Neural progenitor cell (in vitro differentiated cells): ENCODE results near the gene ERICH6B.

ENCODE experiments used
- EZH2 ChIP-seq: fragments of 200-600 bp; sonication (generic); IDR thresholded peaks from 2 replicates; pipeline ENCODE4 v1.6.1; 2017; ENCODE audit warnings: antibody characterized with exemption, mild to moderate bottlenecking, moderate library complexity
- EZH2phosphoT487 ChIP-seq: fragments of 200-600 bp; sonication (generic); IDR thresholded peaks from 2 replicates; pipeline ENCODE4 v1.6.1; 2017; ENCODE audit warnings: antibody characterized with exemption
- TF ChIP-seq, protein P1 (sequence below): fragments of 200-600 bp; sonication (generic); IDR thresholded peaks from 2 replicates; pipeline ENCODE4 v1.5.1; 2017; ENCODE audit warnings: antibody characterized with exemption, mild to moderate bottlenecking

DNA sequence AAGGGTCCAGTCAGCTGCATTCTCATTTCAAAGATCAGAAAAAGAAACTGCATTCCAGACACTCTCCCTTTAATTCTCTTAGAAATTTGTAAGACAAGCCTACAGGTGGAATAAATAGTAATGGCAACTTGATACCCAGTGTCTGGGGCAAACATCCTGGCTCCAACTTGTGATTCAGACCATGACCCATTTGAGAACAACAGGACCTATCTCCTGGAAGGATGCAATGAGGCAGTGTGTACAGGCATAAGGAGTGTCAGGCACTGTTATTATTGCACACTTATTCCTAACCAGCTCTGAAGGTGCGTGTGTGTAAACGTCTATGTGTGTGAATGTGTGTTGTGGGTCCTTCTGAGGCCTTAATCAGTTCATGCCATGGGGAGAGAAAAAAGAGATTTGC is 13.9 kb downstream of the ERICH6B start:
- no peak for TF ChIP-seq EZH2
- TF ChIP-seq, protein P1, sequence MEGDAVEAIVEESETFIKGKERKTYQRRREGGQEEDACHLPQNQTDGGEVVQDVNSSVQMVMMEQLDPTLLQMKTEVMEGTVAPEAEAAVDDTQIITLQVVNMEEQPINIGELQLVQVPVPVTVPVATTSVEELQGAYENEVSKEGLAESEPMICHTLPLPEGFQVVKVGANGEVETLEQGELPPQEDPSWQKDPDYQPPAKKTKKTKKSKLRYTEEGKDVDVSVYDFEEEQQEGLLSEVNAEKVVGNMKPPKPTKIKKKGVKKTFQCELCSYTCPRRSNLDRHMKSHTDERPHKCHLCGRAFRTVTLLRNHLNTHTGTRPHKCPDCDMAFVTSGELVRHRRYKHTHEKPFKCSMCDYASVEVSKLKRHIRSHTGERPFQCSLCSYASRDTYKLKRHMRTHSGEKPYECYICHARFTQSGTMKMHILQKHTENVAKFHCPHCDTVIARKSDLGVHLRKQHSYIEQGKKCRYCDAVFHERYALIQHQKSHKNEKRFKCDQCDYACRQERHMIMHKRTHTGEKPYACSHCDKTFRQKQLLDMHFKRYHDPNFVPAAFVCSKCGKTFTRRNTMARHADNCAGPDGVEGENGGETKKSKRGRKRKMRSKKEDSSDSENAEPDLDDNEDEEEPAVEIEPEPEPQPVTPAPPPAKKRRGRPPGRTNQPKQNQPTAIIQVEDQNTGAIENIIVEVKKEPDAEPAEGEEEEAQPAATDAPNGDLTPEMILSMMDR, result no peak
- no peak for TF ChIP-seq EZH2phosphoT487
